Measurements from ENCODE around the gene CEP128. TPM values are rescaled to one million over a fixed set of nuclear protein-coding genes. Genes with fewer than 3 reads are reported as not detected.

The CEP128 gene
- total RNA-seq, 1 donor: 8.2 TPM

- DNase-seq (ENCODE audit: low read depth): peak; percentile 94
Observed at GRCh38 chr14:80606347-80606772, 335.2 kb downstream of the CEP128 start.

GRCh38 chr14:80605536-80605935 lies 336.0 kb downstream of the CEP128 start:
- no peak for DNase-seq (ENCODE audit: low read depth)
- no peak for TF ChIP-seq CTCF (IDR thresholded peaks at IDR 0.05; ENCODE audit: insufficient read depth, low read depth, low read length)
- no peak overlapping the region for H3K4me3 ChIP-seq (ENCODE audit: low read depth, low read length)

More at GRCh38 chr14:80606347-80606772, 335.2 kb downstream of the CEP128 start:
- no peak for TF ChIP-seq CTCF (IDR thresholded peaks at IDR 0.05; ENCODE audit: insufficient read depth, low read depth, low read length)
- H3K4me3 ChIP-seq (ENCODE audit: low read depth, low read length): no peak overlapping the region

DNA sequence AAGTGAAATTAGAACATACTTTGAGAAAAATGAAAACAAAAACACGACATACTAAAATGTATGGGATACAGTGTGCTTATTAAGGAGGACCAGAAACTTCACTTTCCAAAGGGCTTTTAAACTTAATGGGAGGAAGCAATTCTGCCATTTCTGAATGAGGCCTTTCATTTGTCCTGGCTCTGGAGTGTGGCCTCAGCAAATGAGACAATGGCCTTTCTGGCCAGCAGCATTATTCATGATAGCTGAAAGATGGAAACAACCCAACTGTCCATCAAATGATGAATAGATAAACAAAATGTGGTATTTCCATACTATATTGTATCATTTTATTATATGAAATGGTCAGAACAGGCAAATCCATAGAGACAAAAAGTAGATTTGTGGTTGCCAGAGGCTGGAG lies 338.6 kb downstream of the CEP128 start:
- no peak overlapping the region for H3K4me3 ChIP-seq (ENCODE audit: low read depth, low read length)
- TF ChIP-seq CTCF (IDR thresholded peaks at IDR 0.05; ENCODE audit: insufficient read depth, low read depth, low read length): no peak
- DNase-seq (ENCODE audit: low read depth): no peak

- peak; percentile 60 for DNase-seq (ENCODE audit: low read depth)
- peak; percentile 65 for TF ChIP-seq CTCF (IDR thresholded peaks at IDR 0.05; ENCODE audit: insufficient read depth, low read depth, low read length)
- H3K4me3 ChIP-seq (ENCODE audit: low read depth, low read length): no peak overlapping the region
Observed at GRCh38 chr14:80587096-80587724, 354.3 kb downstream of the CEP128 start.

- TF ChIP-seq CTCF (IDR thresholded peaks at IDR 0.05; ENCODE audit: insufficient read depth, low read depth, low read length): peak; percentile 4
- no peak overlapping the region for H3K4me3 ChIP-seq (ENCODE audit: low read depth, low read length)
- no peak for DNase-seq (ENCODE audit: low read depth)
Observed at GRCh38 chr14:80586131-80586530, 355.4 kb downstream of the CEP128 start.

DNA sequence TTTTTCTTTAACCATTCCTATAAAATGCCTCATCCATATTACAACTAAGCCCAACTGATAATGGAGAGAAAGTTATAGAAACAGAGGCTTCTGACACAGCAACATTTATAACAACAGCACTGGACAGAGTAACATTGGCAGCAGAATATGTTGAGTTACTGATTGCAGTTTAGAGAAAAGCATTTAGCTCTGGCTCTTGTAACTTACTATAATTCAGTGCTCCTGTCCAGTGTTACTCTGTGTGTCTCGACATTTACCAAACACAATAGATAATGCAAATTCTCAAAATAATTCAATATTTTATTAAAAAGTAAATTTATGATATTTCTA lies 356.1 kb downstream of the CEP128 start:
- DNase-seq (ENCODE audit: low read depth): peak; percentile 29
- no peak for TF ChIP-seq CTCF (IDR thresholded peaks at IDR 0.05; ENCODE audit: insufficient read depth, low read depth, low read length)
- H3K4me3 ChIP-seq (ENCODE audit: low read depth, low read length): no peak overlapping the region

All from fibroblast of villous mesenchyme (primary cell).